GM21717 (cell line): ENCODE results near the gene NUAK2.
"Not testable (repeated sequence)": the region's sequence is repeated elsewhere in the genome, so short reads cannot be mapped to it uniquely, and the experiment has no call there.

Experiments used
- ATAC-seq: cut with Tn5 transposase; IDR thresholded peaks from one replicate; pipeline ENCODE4 v1.9.1; 2021; ENCODE audit warnings: mild to moderate bottlenecking, moderate library complexity; ENCODE audit not compliant: unreplicated experiment

NUAK2 gene

GRCh38 chr1:205300149-205300548 is 21.4 kb downstream of the NUAK2 start:
- ATAC-seq: no peak

- no peak for ATAC-seq
These were observed 23.2 kb downstream of the NUAK2 start for GRCh38 chr1:205298191-205298994.

- not testable (repeated sequence) for ATAC-seq
These were observed 23.9 kb downstream of the NUAK2 start for GRCh38 chr1:205297546-205298177.

- ATAC-seq: no peak
These were observed 25.4 kb downstream of the NUAK2 start for GRCh38 chr1:205296154-205296553.

- no peak for ATAC-seq
These were observed 26.6 kb downstream of the NUAK2 start for GRCh38 chr1:205294934-205295333.

- ATAC-seq: no peak
These were observed 27.2 kb downstream of the NUAK2 start for GRCh38 chr1:205294175-205294917.

- ATAC-seq: no peak
These were observed 28.0 kb downstream of the NUAK2 start for GRCh38 chr1:205293350-205294074.

- ATAC-seq: no peak
These were observed 29.9 kb downstream of the NUAK2 start for GRCh38 chr1:205291596-205291995.

- ATAC-seq: peak; percentile 84
These were observed 33.6 kb downstream of the NUAK2 start for GRCh38 chr1:205287767-205288559.

- no peak for ATAC-seq
These were observed 34.5 kb downstream of the NUAK2 start for GRCh38 chr1:205287076-205287475.

- ATAC-seq: peak; percentile 39
These were observed 35.1 kb downstream of the NUAK2 start for GRCh38 chr1:205286335-205286950.

GRCh38 chr1:205285381-205286101 is 36.0 kb downstream of the NUAK2 start:
- ATAC-seq: peak; percentile 23

- no peak for ATAC-seq
These were observed 37.0 kb downstream of the NUAK2 start for GRCh38 chr1:205284420-205285144.

- ATAC-seq: no peak
These were observed 38.0 kb downstream of the NUAK2 start for GRCh38 chr1:205283270-205284147.

GRCh38 chr1:205280666-205281395 is 40.7 kb downstream of the NUAK2 start:
- not testable (repeated sequence) for ATAC-seq

GRCh38 chr1:205279986-205280385 is 41.6 kb downstream of the NUAK2 start:
- ATAC-seq: no peak

GRCh38 chr1:205276689-205277065 is 44.9 kb downstream of the NUAK2 start:
- no peak for ATAC-seq
